ENCODE results near the gene IQCE. TPM values are rescaled to one million over a fixed set of nuclear protein-coding genes. Genes with fewer than 3 reads are reported as not detected.

Gene IQCE
- total RNA-seq, 4 donors from 2014 or later, result 16.8 to 46.9 (median 26.9) TPM

- 85 to 90% methylated on average over 6 to 13 of the region's 15 CpGs for WGBS, 2 donors
Measured at GRCh38 chr7:2635148-2635668, 76.4 kb downstream of the IQCE start.

GRCh38 chr7:2635810-2636701 is 77.3 kb downstream of the IQCE start:
- Histone ChIP-seq H3K9me3 (no peaks in the 10 kb centered on the region), H3K4me1 (peaks cover 0 to 94% (median 63%) of the 10 kb centered on the region in 4 donors), H3K27ac (peak overlapping the region in 3 of 4 donors; percentile 58 to 89 (median 63)), H3K4me3 (no peak overlapping the region), H3K27me3 (no peaks in the 10 kb centered on the region), H3K36me3 (no peaks in the 10 kb centered on the region)
- no peak for TF ChIP-seq POLR2A (IDR thresholded peaks at IDR 0.05)
- TF ChIP-seq, protein P1, sequence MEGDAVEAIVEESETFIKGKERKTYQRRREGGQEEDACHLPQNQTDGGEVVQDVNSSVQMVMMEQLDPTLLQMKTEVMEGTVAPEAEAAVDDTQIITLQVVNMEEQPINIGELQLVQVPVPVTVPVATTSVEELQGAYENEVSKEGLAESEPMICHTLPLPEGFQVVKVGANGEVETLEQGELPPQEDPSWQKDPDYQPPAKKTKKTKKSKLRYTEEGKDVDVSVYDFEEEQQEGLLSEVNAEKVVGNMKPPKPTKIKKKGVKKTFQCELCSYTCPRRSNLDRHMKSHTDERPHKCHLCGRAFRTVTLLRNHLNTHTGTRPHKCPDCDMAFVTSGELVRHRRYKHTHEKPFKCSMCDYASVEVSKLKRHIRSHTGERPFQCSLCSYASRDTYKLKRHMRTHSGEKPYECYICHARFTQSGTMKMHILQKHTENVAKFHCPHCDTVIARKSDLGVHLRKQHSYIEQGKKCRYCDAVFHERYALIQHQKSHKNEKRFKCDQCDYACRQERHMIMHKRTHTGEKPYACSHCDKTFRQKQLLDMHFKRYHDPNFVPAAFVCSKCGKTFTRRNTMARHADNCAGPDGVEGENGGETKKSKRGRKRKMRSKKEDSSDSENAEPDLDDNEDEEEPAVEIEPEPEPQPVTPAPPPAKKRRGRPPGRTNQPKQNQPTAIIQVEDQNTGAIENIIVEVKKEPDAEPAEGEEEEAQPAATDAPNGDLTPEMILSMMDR (IDR thresholded peaks at IDR 0.05), result no peak
- peak in 1 of 2 donors; percentile 27 for TF ChIP-seq EP300 (IDR thresholded peaks at IDR 0.05)
- DNase-seq (ENCODE audit: low spot score in 2 of 2), result no peak
- 72 to 73% methylated on average over 20 to 22 of the region's 22 CpGs for WGBS, 2 donors

More at GRCh38 chr7:2635148-2635668, 76.4 kb downstream of the IQCE start:
- H3K4me3 ChIP-seq, result no peak overlapping the region
- TF ChIP-seq EP300 (IDR thresholded peaks at IDR 0.05) (no peak), POLR2A (IDR thresholded peaks at IDR 0.05) (no peak)
- TF ChIP-seq, protein P1 (IDR thresholded peaks at IDR 0.05), result no peak
- no peak for DNase-seq (ENCODE audit: low spot score in 2 of 2)
- H3K4me1 ChIP-seq, result peaks cover 0 to 94% (median 55%) of the 10 kb centered on the region in 4 donors
- H3K9me3 ChIP-seq, result no peaks in the 10 kb centered on the region
- H3K27me3 ChIP-seq, result no peaks in the 10 kb centered on the region
- no peaks in the 10 kb centered on the region for H3K36me3 ChIP-seq
- H3K27ac ChIP-seq, result peak overlapping the region in 1 of 4 donors; percentile 89

- no peaks in the 10 kb centered on the region for H3K27me3 ChIP-seq
- H3K36me3 ChIP-seq, result no peaks in the 10 kb centered on the region
- no peak for TF ChIP-seq EP300 (IDR thresholded peaks at IDR 0.05)
- no peaks in the 10 kb centered on the region for H3K9me3 ChIP-seq
- 69 to 89% methylated on average over 15 to 17 of the region's 17 CpGs for WGBS, 2 donors
- peak overlapping the region in 3 of 4 donors; percentile 58 to 71 (median 63) for H3K27ac ChIP-seq
- peaks cover 0 to 100% (median 73%) of the 10 kb centered on the region in 4 donors for H3K4me1 ChIP-seq
- no peak overlapping the region for H3K4me3 ChIP-seq
- no peak for DNase-seq (ENCODE audit: low spot score in 2 of 2)
Measured at GRCh38 chr7:2637066-2637471, 78.3 kb downstream of the IQCE start.

DNA sequence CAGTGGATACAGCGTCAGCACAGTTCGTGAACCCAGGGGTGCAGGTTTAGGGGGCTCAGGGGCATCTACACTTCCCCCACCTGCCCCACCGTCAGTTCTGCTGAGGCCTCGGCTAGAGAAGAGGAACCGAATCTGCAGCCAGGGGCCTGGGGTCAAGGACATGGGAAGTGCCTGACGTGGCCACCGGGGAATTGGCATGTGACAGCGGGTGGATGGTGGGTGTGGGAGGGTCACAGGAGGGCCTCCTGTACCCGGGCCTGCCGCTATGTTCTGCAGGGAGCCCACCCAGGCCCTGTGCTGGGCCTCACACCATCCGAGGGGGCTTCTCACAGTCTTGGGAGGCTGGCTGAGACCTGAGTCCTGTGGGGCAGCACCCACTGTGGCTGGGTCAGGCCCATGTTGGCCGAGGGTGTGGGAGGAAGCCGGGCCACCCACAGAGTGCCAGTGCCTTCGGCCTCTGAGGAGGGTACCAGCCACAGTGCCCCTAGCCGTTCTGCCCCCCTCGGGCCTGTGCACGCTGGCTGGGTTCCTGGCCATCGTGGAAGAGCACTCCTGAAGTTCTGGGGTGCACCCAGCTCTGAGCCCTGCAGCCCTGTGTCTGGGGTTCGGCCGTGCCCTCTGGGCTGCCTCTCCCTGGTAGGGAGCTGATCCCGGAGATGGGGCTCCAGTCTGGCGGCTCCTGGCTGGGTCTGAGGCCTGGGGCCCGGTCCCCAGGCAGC is 78.9 kb downstream of the IQCE start:
- Histone ChIP-seq H3K27ac (peak overlapping the region in 3 of 4 donors; percentile 58 to 71 (median 63)), H3K4me3 (peak overlapping the region in 1 of 4 donors; percentile 8), H3K27me3 (no peaks in the 10 kb centered on the region), H3K36me3 (no peaks in the 10 kb centered on the region), H3K9me3 (no peaks in the 10 kb centered on the region), H3K4me1 (peaks cover 0 to 96% (median 70%) of the 10 kb centered on the region in 4 donors)
- TF ChIP-seq POLR2A (IDR thresholded peaks at IDR 0.05), result no peak
- peak; percentile 48 to 65 for TF ChIP-seq EP300 (IDR thresholded peaks at IDR 0.05)
- TF ChIP-seq, protein P1 (IDR thresholded peaks at IDR 0.05), result peak in 1 of 5 experiments; percentile 14
- WGBS, 2 donors, result 40 to 50% methylated on average over 15 to 18 of the region's 23 CpGs
- DNase-seq (ENCODE audit: low spot score in 2 of 2), result peak; percentile 38 to 52

GRCh38 chr7:2638224-2638991 is 79.6 kb downstream of the IQCE start:
- peak in 1 of 2 donors; percentile 36 for DNase-seq (ENCODE audit: low spot score in 2 of 2)
- Histone ChIP-seq H3K36me3 (no peaks in the 10 kb centered on the region), H3K27me3 (no peaks in the 10 kb centered on the region), H3K4me1 (peaks cover 0 to 89% (median 62%) of the 10 kb centered on the region in 4 donors), H3K4me3 (no peak overlapping the region), H3K27ac (peak overlapping the region in 3 of 4 donors; percentile 58 to 71 (median 60)), H3K9me3 (no peaks in the 10 kb centered on the region)
- no peak for TF ChIP-seq EP300 (IDR thresholded peaks at IDR 0.05)
- no peak for TF ChIP-seq POLR2A (IDR thresholded peaks at IDR 0.05)
- TF ChIP-seq, protein P1 (IDR thresholded peaks at IDR 0.05), result no peak
- 42 to 49% methylated on average over 23 to 32 of the region's 34 CpGs for WGBS, 2 donors
